ENCODE data around the gene SIRT4. TPM values are rescaled to one million over a fixed set of nuclear protein-coding genes. Genes with fewer than 3 reads are reported as not detected.
A peak's percentile ranks its signal among the peaks of the same experiment; 100 is the strongest.

The SIRT4 gene
- total and polyA plus RNA-seq, 2 of the 13 experiments (the other 11 are each of a cell fraction or from before 2014, with no cell fraction given): 3.4 to 5.8 TPM

- no peak for TF ChIP-seq PRMT3 (CRISPR knock-in tag; IDR thresholded peaks at IDR 0.05; ENCODE audit: borderline replicate concordance, low read depth)
- peak; percentile 89 for TF ChIP-seq SP4 (CRISPR knock-in tag; IDR thresholded peaks at IDR 0.05)
- TF ChIP-seq ZFP1 (CRISPR knock-in tag; IDR thresholded peaks at IDR 0.05): no peak
- no peak for TF ChIP-seq ZNF260 (CRISPR knock-in tag; IDR thresholded peaks at IDR 0.05; ENCODE audit: borderline replicate concordance, low read depth)
- TF ChIP-seq ZNF460 (CRISPR knock-in tag; IDR thresholded peaks at IDR 0.05; ENCODE audit: borderline replicate concordance): no peak
- peak; percentile 37; the same call in 1 of the 2 replicates for TF ChIP-seq HOXA3 (CRISPR knock-in tag; IDR thresholded peaks at IDR 0.05)
- TF ChIP-seq KAT2B (IDR thresholded peaks at IDR 0.05; ENCODE audit: borderline replicate concordance, low read depth, low read length): no peak
- TF ChIP-seq ZNF280B (CRISPR knock-in tag; IDR thresholded peaks at IDR 0.05; ENCODE audit: borderline replicate concordance): no peak
- TF ChIP-seq PPARG (CRISPR knock-in tag; conservative IDR thresholded peaks at IDR 0.05): no peak
- TF ChIP-seq ATF7-NPFF (CRISPR knock-in tag; IDR thresholded peaks at IDR 0.05; ENCODE audit: low read depth): no peak
- TF ChIP-seq KDM6A (CRISPR knock-in tag; IDR thresholded peaks at IDR 0.05; ENCODE audit: low read depth): no peak
- TF ChIP-seq, protein P1, sequence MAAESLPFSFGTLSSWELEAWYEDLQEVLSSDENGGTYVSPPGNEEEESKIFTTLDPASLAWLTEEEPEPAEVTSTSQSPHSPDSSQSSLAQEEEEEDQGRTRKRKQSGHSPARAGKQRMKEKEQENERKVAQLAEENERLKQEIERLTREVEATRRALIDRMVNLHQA (CRISPR knock-in tag; IDR thresholded peaks at IDR 0.05): no peak
- no peak for TF ChIP-seq ZNF713 (CRISPR knock-in tag; IDR thresholded peaks at IDR 0.05)
- no peak for TF ChIP-seq ZNF136 (CRISPR knock-in tag; IDR thresholded peaks at IDR 0.05; ENCODE audit: low read depth)
- peak; percentile 59; the same call in 1 of the 2 replicates for TF ChIP-seq SNAPC5 (CRISPR knock-in tag; IDR thresholded peaks at IDR 0.05; ENCODE audit: borderline replicate concordance)
- 0 out of 2 replicates have a peak, but pooled peaks have one; percentile 39 for TF ChIP-seq ZNF563 (CRISPR knock-in tag; IDR thresholded peaks at IDR 0.05)
- peak; percentile 41; the same call in 1 of the 2 replicates for TF ChIP-seq SIN3A (IDR thresholded peaks at IDR 0.05; ENCODE audit: borderline replicate concordance, low read depth, low read length)
- TF ChIP-seq SOX6 (IDR thresholded peaks at IDR 0.05): no peak
- TF ChIP-seq SOX6 (CRISPR knock-in tag; IDR thresholded peaks at IDR 0.05): peak; percentile 68
- TF ChIP-seq ZBTB46 (CRISPR knock-in tag; IDR thresholded peaks at IDR 0.05; ENCODE audit: borderline replicate concordance): no peak
- 0 out of 2 replicates have a peak, but pooled peaks have one; percentile 23 for TF ChIP-seq ZSCAN5A (CRISPR knock-in tag; IDR thresholded peaks at IDR 0.05; ENCODE audit: borderline replicate concordance)
- TF ChIP-seq, protein P2, sequence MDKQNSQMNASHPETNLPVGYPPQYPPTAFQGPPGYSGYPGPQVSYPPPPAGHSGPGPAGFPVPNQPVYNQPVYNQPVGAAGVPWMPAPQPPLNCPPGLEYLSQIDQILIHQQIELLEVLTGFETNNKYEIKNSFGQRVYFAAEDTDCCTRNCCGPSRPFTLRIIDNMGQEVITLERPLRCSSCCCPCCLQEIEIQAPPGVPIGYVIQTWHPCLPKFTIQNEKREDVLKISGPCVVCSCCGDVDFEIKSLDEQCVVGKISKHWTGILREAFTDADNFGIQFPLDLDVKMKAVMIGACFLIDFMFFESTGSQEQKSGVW (CRISPR knock-in tag; IDR thresholded peaks at IDR 0.05; ENCODE audit: borderline replicate concordance): no peak
- TF ChIP-seq, protein P3, sequence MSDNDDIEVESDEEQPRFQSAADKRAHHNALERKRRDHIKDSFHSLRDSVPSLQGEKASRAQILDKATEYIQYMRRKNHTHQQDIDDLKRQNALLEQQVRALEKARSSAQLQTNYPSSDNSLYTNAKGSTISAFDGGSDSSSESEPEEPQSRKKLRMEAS (IDR thresholded peaks at IDR 0.05): peak; percentile 83; the same call in 1 of the 2 replicates
- TF ChIP-seq SMARCE1 (IDR thresholded peaks at IDR 0.05; ENCODE audit: borderline replicate concordance): no peak
These were observed 36.5 kb upstream of the SIRT4 start, which contains the start of gene PXN (continued) for GRCh38 chr12:120265473-120266179.

Measured in HepG2 (cell line).